Measurements from ENCODE around the gene RGL1.

DNA sequence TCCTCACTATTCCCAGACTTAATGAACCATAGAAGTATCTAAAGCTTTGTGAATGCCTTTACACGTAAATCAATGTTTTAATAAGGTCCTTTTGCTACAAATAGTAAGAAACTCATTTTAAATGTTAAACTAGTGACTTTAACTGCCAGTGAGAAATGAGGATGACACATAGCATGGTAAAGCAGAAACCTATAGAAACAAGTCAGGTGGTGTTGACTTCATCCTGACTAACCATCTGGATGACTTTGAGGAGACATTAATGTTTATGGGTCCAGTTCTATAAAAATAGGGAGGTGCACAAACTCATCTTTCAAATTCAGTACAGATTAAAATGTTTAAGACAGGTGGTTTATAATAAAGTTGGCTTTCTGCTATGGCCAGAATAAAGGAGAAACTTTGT, 147.2 kb downstream of the RGL1 start:
- TF ChIP-seq, protein P1, sequence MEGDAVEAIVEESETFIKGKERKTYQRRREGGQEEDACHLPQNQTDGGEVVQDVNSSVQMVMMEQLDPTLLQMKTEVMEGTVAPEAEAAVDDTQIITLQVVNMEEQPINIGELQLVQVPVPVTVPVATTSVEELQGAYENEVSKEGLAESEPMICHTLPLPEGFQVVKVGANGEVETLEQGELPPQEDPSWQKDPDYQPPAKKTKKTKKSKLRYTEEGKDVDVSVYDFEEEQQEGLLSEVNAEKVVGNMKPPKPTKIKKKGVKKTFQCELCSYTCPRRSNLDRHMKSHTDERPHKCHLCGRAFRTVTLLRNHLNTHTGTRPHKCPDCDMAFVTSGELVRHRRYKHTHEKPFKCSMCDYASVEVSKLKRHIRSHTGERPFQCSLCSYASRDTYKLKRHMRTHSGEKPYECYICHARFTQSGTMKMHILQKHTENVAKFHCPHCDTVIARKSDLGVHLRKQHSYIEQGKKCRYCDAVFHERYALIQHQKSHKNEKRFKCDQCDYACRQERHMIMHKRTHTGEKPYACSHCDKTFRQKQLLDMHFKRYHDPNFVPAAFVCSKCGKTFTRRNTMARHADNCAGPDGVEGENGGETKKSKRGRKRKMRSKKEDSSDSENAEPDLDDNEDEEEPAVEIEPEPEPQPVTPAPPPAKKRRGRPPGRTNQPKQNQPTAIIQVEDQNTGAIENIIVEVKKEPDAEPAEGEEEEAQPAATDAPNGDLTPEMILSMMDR (IDR thresholded peaks at IDR 0.05; ENCODE audit: low read depth, low read length, poor library complexity, severe bottlenecking), result no peak
- TF ChIP-seq EZH2phosphoT487 (IDR thresholded peaks at IDR 0.05; ENCODE audit: borderline replicate concordance, low read length), result no peak

All from DOHH2 (cell line).